HUES64 (cell line): ENCODE results near the gene CHSY1.

Experiments
- H3K27ac ChIP-seq: 2 replicates; pipeline ENCODE4 v1.7.0; 2013; ENCODE audit warnings: low read depth, low read length, inconsistent platforms
- H3K27me3 ChIP-seq: 2 replicates; pipeline ENCODE4 v1.6.1; 2013; ENCODE audit warnings: mild to moderate bottlenecking, low read length; ENCODE audit not compliant: insufficient read depth
- H3K36me3 ChIP-seq: 2 replicates; pipeline ENCODE4 v1.6.1; 2013; ENCODE audit warnings: mild to moderate bottlenecking, low read length; ENCODE audit not compliant: insufficient read depth
- H3K4me1 ChIP-seq: 2 replicates; pipeline ENCODE4 v1.6.1; 2013; ENCODE audit warnings: mild to moderate bottlenecking, low read length, moderate library complexity; ENCODE audit not compliant: insufficient read depth
- H3K4me3 ChIP-seq: 2 replicates; pipeline ENCODE4 v1.5.1; 2013; ENCODE audit warnings: mild to moderate bottlenecking, low read length, moderate library complexity
- H3K9ac ChIP-seq: 2 replicates; pipeline ENCODE4 v1.6.1; 2013; ENCODE audit warnings: mild to moderate bottlenecking, low read depth, low read length
- H3K9me3 ChIP-seq: 2 replicates; pipeline ENCODE4 v1.6.1; 2013; ENCODE audit warnings: low read depth, low read length; ENCODE audit not compliant: insufficient read depth
- WGBS: fragments of 150-250, 120-280 bp; methylation state at CpG from one replicate; pipeline ENCODE4 v1.1.7; 2013; ENCODE audit warnings: missing lambda C conversion rate; 5-methylcytosine and 5-hydroxymethylcytosine counted together

CHSY1 gene

DNA sequence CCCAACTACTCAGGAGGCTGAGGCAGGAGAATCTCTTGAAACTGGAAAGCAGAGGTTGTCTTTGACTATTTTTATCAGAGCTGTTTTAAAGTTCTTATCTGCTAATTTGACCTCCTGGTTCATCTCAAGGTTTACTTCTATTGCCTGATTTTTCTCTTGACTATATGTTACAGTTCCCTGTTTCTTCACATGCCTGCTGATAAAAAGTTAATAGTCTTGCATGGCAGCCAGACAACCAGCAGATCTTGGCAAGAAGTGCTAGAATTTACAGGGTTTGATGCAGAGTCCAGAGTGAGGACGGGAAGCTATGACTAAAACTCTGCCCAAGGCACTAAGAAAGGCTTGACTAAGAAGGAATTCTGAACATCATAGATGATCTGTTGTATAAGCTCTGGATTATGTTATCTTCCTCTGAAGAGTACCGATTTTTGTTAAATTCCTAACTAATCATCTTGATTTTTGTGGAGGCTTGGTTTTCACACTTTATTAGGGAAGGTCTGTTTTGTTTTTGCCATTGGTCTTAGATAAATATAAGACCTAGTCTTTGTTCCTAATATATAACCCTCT, 85.9 kb downstream of the CHSY1 start:
- Histone ChIP-seq H3K27me3 (no peaks in the 10 kb centered on the region), H3K9ac (no peak overlapping the region), H3K4me1 (no peaks in the 10 kb centered on the region), H3K36me3 (no peaks in the 10 kb centered on the region), H3K27ac (no peak overlapping the region), H3K9me3 (peaks cover 21% of the 10 kb centered on the region), H3K4me3 (no peak overlapping the region)
- WGBS = 91% methylated on average over 2 of the region's 2 CpGs

DNA sequence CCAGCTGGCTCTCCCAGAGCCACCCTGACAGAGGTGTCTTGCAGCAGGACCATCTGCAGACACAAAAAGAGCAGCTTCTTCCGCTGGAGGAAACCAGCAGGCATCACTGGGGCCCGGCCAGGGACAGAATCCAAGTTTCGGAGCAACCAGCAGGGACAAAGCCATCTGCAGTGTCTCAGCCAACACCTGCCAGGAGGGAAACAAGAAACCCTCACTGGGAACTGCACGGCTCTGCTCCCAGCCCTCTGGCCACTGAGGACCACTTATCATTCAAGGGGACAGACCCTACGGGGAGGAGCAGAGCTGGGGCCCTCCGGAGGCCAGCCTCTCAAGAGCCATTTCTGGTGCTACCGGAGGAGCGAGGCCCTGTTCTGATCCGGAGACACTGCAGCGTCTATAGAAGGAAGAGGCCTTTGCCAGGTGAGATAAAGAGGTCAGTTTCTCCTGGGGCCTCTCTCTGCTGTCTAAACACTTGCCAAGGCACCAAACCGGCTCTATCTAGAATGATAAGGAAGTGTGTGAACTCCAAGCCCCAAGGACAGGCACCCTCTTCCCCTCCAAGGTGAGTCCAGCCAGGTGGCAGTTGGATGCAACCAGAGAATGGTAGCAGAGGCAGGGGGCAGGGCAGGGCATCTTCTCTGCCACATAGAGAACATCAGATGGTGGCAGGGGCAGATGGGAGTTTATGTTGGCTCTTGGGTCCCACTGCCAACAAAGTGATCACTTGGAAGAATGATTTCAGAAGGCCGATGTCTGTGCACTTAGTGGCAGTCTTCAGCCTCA, 89.0 kb downstream of the CHSY1 start:
- Histone ChIP-seq H3K27ac (no peak overlapping the region), H3K4me3 (no peak overlapping the region), H3K27me3 (no peaks in the 10 kb centered on the region), H3K9me3 (peaks cover 21% of the 10 kb centered on the region), H3K9ac (no peak overlapping the region), H3K4me1 (no peaks in the 10 kb centered on the region), H3K36me3 (no peaks in the 10 kb centered on the region)
- WGBS = 87% methylated on average over 12 of the region's 12 CpGs

DNA sequence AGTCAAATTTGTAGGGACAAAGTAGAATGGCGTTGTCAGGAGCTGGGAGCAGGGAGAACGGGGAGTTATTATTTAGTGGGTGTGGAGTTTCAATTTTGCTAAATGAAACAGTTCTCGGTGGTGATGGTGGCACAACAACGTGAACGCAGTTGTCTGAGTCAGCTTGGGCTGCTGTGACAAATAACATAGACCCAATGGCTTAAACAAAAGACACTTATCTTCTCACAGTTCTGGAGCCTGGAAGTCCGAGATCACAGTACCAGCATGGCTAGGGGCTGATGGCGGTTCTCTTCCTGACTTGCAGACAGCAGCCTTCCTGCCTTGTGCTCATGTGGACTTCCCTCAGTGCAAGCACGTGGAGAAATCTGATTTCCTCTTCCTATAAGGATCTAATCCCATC, 90.2 kb downstream of the CHSY1 start:
- H3K9ac ChIP-seq = no peak overlapping the region
- no peak overlapping the region for H3K27ac ChIP-seq
- 91% methylated on average over 8 of the region's 8 CpGs for WGBS
- no peaks in the 10 kb centered on the region for H3K36me3 ChIP-seq
- no peaks in the 10 kb centered on the region for H3K4me1 ChIP-seq
- no peaks in the 10 kb centered on the region for H3K27me3 ChIP-seq
- no peak overlapping the region for H3K4me3 ChIP-seq
- H3K9me3 ChIP-seq = peaks cover 19% of the 10 kb centered on the region

DNA sequence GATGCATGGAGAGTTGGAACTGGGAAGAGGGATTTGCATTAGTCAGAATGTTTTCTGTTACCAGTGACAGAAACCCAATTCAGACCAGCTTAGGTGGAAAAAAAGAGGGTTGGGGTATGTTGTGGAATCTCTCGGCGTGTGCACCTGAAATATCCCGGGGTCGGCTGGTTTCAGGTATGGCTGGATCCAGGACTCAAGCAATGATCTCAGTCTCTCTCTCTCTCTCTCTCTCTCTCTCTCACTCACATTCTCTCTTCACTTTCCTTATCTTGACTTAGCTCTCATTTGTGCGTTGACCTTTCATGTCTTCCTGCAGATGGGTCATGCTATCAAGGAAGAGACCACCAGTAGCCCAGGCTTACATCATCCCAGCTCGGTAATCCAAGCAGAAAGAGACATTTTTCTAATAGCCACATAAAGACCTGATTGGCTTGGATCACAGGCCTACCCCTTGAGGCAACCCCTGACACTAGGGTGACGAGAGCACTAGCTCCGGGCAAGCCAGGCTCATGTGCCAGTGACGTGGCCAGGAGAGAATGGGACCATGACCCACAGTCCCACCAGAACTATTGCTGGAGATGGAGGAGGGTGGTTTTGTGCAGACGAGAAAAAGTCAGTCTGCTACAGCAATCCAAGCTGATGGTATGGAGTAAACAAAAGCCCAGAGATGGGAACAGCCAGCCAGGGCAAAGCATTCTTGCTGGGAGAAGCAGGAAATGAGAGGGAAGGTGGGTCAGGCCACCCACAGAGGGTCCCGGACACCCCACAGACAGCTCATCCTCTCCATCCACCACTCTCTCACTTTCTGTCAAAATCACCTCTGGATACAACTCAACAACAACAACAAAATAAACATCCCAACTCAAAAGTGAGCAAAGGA, 91.7 kb downstream of the CHSY1 start:
- no peak overlapping the region for H3K27ac ChIP-seq
- no peaks in the 10 kb centered on the region for H3K36me3 ChIP-seq
- H3K4me1 ChIP-seq = no peaks in the 10 kb centered on the region
- H3K9ac ChIP-seq = no peak overlapping the region
- WGBS = 85% methylated on average over 11 of the region's 11 CpGs
- no peak overlapping the region for H3K4me3 ChIP-seq
- no peaks in the 10 kb centered on the region for H3K27me3 ChIP-seq
- H3K9me3 ChIP-seq = peaks cover 4% of the 10 kb centered on the region; the same call in 1 of the 2 replicates

DNA sequence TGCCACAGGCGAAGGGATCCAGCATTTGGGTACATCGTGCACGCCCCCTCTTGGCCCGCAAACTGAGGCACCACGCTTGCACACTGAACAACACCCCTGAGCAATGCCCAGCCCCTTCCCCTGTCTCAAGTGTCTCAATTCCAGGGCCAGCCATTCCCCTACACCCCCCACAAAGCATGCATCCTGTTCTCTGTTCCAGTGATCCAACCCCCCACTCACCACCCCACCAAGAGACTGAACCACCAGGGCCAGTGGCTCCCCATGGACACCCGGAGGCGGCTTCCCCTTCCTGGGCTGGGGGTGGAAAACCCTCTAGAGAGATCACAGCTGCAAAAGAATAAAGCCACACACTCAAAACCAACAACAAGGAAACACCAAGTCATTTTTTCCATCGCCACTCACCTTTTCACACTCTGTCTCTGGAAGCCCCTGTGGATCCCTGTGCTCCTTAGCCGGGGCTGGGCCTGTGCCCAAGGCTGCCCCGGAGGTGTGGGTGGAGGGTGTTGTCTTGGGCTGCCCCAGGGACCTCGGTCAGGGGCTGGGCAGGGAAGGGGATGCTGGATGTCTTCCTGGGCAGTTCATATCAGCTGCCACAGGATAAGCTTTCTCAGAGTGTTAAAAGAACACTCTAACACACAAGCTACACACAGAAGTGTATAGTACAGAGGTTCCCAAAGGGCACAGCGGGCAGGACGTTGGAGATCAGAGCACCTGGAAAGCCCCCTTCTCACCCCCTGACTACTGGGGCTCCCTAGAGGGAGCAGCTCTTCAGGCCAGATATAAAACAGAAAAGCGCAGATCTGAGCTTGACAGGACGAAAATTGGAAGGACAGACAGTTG, 92.5 kb downstream of the CHSY1 start:
- H3K4me3 ChIP-seq = no peak overlapping the region
- no peaks in the 10 kb centered on the region for H3K9me3 ChIP-seq
- no peak overlapping the region for H3K9ac ChIP-seq
- H3K27ac ChIP-seq = no peak overlapping the region
- 89% methylated on average over 15 of the region's 15 CpGs for WGBS
- no peaks in the 10 kb centered on the region for H3K36me3 ChIP-seq
- no peaks in the 10 kb centered on the region for H3K4me1 ChIP-seq
- no peaks in the 10 kb centered on the region for H3K27me3 ChIP-seq

DNA sequence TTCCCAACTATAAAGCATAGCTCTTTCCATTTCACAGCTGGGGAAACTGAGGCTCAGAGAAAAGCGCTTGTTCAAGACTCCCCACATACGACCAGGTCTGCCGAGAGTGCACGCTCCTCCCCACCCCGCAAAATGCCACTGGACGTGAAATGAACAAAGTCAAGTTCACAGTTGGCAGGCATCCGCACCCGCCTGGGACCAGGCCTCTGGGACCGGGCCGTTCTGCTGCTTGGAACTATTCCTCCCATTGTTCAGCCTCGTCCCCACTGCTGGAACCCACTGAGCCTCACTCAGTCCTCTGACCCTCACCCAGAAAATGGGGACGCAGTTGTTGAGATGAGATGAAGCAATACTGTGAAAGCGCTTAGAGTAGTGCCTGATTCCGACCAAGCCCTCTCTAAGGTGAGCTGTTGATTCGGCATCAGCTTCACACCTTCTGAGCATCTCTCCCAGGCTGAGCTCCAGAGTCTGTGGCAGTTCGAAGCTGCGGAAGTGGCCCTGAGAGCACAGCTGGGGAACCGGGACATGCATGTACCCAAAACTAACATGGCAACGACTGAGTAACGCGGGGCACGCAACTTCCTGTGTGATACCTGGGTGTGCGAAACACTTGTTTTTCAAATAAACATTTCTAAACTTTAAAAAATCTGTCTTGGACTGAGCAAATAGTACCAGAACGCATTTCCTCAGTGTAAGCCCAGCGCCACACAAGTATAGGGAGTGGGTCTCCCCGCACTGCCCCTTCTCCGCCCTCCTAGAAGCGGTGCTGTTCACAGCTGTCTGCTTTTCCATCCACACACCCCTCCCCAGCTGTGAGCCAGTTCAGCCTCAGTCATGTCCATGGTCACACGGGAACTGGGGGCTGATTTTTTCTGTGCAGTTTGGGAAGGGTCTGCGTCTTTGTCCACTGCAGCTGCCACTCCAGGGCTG, 93.4 kb downstream of the CHSY1 start:
- Histone ChIP-seq H3K27ac (no peak overlapping the region), H3K9ac (no peak overlapping the region), H3K9me3 (no peaks in the 10 kb centered on the region), H3K27me3 (no peaks in the 10 kb centered on the region), H3K4me3 (no peak overlapping the region), H3K36me3 (no peaks in the 10 kb centered on the region), H3K4me1 (no peaks in the 10 kb centered on the region)
- 88% methylated on average over 30 of the region's 30 CpGs for WGBS

DNA sequence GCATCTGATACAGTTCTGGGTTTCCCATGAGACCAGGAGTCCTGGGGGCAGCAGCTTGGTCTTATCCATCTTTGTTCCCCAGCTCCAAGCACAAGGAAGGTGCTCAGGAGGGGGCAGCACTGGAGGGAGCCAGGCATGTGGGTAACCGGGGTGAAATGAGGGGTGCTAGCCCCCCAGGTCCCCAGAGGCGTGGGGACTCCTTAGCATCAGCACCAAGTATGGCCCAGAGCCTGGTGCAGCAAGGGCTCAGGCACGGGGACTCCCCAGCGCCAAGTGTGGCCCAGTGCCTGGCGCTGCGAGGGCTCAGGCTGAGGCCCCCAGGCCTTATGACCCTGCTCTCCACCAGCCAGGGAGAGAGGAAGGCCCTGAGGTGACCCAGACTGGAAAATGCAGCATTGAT, 94.1 kb downstream of the CHSY1 start:
- H3K4me1 ChIP-seq = no peaks in the 10 kb centered on the region
- no peak overlapping the region for H3K4me3 ChIP-seq
- H3K36me3 ChIP-seq = no peaks in the 10 kb centered on the region
- H3K9me3 ChIP-seq = no peaks in the 10 kb centered on the region
- H3K27ac ChIP-seq = no peak overlapping the region
- H3K9ac ChIP-seq = no peak overlapping the region
- no peaks in the 10 kb centered on the region for H3K27me3 ChIP-seq
- WGBS = 96% methylated on average over 6 of the region's 6 CpGs

DNA sequence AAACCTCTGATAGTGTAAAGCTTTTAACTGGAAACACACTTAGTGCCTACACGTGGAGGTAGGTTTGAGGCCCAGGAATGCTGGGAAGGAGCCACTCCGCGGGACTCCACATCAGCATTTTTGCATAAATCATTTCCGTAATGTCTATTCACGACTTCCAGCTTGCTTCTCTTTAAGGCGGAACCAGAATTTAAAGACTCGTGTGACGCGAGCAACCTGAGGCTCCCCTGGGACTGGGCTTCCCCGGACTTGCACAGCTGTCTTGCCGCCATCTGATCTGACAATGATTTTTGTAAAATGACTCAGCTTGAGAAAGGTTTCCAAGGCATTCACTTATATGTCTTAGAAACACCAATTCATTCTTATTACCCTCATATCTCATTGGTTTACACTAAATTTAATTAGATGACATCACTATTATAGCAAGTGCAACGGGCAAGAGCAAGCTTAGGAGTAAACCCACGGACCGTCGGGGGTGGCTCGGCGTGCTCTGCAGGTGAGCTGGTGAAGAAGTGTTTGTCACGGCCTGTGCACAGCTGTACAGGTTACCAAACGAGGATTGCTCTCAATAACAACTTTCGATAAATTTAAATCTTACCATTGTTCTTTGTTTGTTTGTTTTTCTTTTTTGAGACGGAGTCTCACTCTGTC, 95.2 kb downstream of the CHSY1 start:
- Histone ChIP-seq H3K9ac (no peak overlapping the region), H3K4me1 (no peaks in the 10 kb centered on the region), H3K4me3 (no peak overlapping the region)

DNA sequence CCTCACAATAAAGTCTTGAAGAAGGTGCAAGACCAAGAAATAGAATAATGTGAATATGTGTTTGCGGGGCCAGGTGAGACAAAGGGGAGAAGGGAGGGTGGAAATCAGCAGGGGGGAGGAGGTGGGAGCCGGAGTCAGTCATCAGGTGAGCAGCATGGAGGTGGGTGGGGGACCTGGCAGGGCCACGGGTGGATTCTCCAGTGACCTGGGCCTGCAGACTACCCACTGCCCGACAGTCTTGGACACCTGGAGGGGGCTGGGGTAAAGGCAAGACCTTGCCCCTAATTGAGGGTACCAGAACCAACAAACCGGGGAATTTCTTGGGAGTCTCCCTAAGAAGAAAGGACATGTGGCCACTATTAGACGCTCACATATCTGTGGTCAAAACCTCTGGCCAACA, 95.8 kb downstream of the CHSY1 start:
- Histone ChIP-seq H3K4me1 (no peaks in the 10 kb centered on the region), H3K27me3 (no peaks in the 10 kb centered on the region), H3K36me3 (no peaks in the 10 kb centered on the region), H3K9me3 (no peaks in the 10 kb centered on the region), H3K4me3 (no peak overlapping the region), H3K27ac (no peak overlapping the region), H3K9ac (no peak overlapping the region)
- 92% methylated on average over 6 of the region's 6 CpGs for WGBS

More for the DNA sequence above, 95.2 kb downstream of the CHSY1 start:
- 89% methylated on average over 21 of the region's 21 CpGs for WGBS
- Histone ChIP-seq H3K36me3 (no peaks in the 10 kb centered on the region), H3K9me3 (no peaks in the 10 kb centered on the region), H3K27me3 (no peaks in the 10 kb centered on the region), H3K27ac (no peak overlapping the region)
